ENCODE results near the gene S100A5.
"Not testable (repeated sequence)": the region's sequence is repeated elsewhere in the genome, so short reads cannot be mapped to it uniquely, and the experiment has no call there.

Gene S100A5, protein sequence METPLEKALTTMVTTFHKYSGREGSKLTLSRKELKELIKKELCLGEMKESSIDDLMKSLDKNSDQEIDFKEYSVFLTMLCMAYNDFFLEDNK
- 0.14 to 0.58 (median 0.54) reads per million in 3 experiments for total RNA-seq

DNA sequence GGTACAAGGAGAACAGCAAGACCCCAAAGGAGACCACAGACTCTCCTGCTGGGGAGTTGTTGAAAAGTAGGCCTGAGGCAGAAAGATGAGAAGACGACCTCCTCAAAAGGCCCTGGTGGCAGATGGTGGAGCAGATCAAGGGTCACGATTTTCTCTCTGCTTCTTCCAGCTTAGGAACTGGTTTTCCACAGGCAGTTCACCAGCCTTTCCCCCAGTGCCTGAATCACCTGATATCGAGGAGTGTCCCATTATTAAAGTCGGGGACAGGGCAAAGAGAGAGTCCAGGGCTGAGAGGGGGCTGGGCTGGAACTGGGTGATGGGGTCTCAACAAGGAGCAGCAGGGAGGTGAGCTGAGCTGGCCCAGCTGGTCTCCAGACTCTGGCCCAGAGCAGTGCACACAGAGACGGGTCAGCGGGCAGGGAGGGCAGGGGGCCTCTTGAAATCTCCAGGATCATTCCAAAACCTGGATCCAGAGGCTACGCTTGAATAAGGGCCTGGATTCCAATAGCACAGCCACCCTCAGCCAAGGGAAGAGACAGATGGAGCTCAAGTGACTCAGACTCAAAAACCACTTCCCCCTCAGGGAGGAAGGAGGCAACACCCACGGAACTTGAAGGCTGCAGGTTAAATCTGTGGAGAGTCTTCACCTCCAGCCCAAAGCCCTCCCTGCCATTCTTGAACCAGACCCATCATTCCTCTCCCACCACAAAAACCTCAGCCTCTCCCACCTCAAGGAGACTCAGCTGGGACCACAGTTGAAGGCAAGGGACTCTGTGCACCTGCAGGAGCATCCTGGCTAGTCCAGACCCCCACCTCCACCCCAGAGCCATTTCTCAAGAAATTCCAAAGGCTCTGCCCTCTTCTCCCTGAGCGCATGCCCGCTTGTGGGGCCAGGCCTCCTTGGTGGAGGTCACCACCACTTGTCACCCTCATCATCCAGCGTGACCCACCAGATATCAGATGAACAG is at the start of gene S100A5:
TSS of gene S100A5 (minus strand) at position 541 of the 968 bp plus-strand sequence. CDS start 743 bp downstream, outside the sequence.
- peak; percentile 66 for DNase-seq

DNA sequence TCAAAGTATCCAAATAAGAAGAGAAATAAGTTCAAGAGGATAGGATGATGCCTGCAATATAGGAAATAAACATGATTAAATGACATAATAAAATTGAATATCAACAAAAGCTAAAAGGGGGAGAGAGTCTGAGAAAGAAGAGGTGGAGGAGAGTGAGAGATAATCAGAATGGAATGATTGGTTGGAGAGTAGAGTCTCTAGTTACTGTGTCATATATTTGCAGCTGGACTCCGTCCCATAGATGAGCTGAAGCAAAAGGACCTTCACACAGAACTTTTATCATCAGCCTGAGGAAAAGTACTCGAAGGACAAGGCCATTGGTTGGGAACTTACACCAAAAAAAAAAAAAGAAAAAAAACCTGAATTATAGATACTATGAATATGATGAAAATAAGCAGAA is 47.7 kb upstream of the S100A5 start:
- DNase-seq: no peak

DNA sequence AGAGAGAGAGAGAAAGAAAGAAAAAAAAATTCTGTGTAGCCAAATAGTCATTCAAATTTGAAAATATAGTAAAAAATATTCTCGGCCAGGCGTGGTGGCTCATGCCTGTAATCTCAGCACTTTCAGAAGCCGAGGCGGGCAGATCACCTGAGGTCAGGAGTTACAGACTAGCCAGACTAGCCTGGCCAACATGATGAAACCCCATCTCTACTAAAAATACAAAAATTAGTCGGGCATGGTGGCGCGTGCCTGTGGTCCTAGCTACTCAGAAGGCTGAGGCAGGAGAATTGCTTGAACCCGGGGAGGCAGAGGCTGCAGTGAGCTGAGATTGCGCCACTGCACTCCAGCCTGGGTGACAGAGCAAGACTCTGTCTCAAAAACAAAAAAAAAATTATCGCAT is 47.3 kb upstream of the S100A5 start:
- DNase-seq: not testable (repeated sequence)

DNA sequence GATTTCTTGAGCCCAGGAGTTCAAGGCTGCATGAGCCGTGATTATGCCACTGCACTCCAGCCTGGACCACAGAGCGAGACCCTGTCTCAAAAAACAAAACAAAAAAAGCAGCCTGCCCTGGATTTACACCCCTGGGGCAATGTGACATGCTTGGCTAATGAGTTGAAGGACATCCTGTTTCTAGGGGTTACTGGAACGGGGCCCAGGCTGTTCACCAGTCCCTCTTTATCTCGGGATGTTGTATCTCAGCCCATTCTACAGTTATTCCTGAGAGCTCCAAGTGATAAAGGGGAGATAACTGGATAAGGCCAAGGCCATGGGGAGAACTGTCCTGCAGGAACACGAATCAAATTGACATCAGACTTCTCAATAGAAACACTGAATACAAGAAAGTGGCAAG is 46.6 kb upstream of the S100A5 start:
- DNase-seq: no peak

DNA sequence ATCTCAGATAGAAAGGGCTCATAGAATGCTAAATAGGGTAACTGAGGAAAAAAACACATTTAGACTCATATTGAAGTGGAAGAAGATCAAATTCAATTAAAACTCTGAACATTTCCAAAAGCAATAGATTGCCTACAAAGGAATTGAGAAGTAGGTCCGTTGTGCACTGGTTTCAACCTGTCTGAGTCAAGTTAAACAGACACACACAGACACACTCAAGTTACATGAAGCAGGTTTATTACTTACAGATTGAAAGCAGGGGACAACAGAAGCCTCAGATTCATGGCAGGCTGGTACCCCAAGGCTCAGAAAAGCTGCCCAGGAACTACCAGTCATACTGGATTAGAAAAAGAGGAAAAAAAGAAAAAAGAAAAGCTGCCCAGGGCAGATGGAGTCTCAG is 45.6 kb upstream of the S100A5 start:
- DNase-seq: no peak

DNA sequence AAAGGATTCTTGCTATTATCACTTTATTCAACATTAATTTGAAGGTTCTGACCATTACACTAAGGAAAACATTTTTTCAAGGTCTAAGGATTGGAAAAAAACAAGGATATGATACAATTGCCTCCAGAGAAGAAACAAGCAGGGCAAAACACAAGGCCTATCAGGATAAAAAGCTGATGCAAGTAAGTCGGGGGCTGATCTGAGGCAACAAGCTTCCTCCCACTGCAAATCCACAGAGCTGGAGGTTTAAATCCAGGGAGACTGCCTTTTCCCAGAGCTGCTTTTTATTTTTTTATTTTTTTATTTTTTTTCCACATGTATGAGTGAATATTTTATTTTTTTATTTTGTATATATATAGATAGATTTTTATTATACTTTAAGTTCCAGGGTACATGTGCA is 44.3 kb upstream of the S100A5 start:
- DNase-seq: no peak

DNA sequence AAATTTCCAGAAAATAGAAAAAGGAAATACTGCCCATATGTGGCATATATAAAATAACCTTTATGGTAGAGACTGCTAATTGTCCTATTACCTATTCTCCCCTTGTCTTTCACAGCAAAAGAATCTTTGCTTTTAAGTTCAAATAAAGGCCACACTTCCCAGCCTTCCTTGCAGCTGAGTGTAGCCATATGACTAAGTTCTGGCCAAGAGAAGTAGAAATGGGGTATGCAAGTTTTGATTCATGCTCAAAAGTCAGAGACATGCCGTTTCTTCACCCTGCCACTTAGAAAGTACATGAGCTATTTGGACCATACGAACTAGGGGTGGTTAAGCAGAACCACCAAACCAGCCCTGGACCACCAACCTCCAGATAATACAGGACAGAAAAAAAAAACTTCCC is 43.2 kb upstream of the S100A5 start:
- no peak for DNase-seq

DNA sequence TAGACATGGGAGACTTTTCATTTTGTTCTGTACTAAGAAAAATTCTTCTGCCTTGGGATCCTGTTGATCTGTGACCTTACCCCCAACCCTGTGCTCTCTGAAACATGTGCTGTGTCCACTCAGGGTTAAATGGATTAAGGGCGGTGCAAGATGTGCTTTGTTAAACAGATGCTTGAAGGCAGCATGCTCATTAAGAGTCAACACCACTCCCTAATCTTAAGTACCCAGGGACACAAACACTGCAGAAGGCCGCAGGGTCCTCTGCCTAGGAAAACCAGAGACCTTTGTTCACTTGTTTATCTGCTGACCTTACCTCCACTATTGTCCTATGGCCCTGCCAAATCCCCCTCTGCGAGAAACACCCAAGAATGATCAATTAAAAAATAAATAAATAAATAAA is 42.8 kb upstream of the S100A5 start:
- DNase-seq: not testable (repeated sequence)

DNA sequence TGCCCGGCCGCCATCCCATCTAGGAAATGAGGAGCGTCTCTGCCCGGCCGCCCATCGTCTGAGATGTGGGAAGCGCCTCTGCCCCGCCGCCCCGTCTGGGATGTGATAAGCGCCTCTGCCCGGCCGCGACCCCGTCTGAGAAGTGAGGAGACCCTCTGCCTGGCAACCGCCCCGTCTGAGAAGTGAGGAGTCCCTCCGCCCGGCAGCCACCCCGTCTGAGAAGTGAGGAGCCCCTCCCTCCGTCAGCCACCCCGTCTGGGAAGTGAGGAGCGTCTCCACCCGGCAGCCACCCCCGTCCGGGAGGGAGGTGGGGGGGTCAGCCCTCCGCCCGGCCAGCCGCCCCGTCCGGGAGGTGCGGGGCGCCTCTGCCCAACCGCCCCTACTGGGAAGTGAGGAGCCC is 42.1 kb upstream of the S100A5 start:
- not testable (repeated sequence) for DNase-seq

DNA sequence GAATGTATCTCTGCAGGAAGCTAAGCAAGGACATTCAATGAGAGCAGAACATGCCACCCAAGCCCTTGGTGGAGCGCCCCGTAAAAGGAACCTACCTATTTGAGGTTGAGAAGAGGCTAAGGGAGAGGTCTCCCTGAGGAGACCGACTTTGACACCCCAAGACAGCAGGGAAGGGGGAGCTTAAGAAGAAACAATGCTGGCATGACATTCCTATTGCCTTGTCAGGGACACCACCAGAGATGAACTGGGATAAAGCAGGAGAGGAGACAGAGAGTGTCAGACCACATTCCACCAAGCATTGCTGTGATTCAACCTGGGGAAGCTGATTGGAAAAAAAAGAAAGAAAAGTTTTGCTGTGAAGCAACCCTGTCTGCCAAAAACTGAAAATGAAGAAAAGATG is 38.2 kb upstream of the S100A5 start:
- no peak for DNase-seq

DNA sequence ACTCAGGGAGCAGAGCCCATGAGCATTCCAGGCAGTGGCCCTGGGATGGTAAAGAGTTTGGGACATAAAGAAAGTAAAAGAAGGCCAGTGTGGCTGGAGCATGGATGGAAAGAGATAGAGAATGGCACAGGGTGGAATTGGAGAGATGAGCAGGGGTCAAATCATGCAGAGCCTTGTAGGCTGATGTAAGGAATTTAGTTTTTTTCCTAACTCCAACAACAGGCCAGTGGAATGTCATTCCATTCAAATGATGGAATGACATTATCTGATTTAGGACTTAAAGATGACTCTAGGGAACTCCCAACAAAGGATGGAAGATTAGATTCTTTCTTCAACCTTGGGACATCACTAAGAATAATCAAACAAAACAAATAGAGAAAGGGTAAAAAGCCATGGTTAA is 37.8 kb upstream of the S100A5 start:
- DNase-seq: no peak

DNA sequence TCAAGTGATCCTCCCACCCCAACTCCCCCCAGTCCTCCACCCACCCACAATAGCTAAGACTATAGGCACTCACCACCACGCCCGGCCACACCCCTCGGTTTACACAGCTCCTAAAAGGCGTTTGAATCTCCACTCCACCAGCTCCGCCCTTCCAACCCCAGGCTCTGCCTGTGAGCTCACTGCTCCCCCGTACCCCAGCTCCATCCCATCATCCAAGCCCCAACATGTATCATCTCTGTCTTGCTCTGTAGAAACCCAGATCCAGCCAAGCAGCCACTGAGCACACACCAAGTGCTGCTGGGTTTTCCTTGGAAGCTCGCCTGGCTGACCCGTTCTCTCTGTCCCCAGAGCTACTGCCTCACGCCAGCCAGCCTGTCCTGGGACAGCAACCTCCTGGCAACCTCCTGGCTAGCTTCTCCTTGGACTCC is 36.9 kb upstream of the S100A5 start:
- DNase-seq: no peak

DNA sequence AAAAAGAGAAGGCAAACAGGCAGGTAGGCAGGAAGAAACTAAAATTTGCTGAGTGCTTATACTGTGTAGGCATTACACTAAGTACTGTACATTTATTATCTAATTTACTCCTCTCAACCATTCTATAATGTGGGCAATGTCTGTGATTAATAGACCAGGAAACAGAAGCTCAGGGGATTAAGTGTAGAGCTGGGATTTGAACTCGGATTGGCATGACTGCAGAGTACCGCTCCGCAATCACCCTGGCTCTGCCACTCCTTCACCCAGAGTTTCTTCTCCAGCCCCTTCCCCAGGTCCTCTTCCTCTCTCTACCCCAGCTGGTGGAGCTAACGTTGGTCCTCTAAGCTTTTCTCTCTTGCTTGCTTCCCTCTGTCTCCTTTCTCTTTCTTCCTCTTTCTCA is 36.4 kb upstream of the S100A5 start:
- DNase-seq: no peak

DNA sequence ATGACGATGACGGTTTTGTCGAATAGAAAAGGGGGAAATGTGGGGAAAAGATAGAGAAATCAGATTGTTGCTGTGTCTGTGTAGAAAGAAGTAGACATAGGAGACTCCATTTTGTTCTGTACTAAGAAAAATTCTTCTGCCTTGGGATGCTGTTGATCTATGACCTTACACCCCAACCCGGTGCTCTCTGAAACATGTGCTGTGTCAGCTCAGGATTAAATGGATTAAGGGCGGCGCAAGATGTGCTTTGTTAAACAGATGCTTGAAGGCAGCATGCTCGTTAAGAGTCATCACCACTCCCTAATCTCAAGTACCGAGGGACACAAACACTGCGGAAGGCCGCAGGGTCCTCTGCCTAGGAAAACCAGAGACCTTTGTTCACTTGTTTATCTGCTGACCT is 34.8 kb upstream of the S100A5 start:
- not testable (repeated sequence) for DNase-seq

DNA sequence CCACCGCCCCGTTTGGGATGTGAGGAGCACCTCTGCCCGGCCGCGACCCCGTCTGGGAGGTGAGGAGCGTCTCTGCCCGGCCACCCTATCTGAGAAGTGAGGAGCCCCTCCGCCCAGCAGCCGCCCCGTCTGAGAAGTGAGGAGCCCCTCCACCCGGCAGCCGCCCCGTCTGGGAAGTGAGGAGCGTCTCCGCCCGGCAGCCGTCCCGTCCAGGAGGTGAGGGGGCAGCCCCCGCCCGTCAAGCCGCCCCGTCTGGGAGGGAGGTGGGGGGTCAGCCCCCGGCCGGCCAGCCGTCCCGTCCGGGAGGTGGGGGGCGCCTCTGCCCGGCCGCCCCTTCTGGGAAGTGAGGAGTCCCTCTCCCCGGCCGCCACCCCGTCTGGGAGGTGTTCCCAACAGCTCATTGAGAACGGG is 34.4 kb upstream of the S100A5 start:
- not testable (repeated sequence) for DNase-seq

DNA sequence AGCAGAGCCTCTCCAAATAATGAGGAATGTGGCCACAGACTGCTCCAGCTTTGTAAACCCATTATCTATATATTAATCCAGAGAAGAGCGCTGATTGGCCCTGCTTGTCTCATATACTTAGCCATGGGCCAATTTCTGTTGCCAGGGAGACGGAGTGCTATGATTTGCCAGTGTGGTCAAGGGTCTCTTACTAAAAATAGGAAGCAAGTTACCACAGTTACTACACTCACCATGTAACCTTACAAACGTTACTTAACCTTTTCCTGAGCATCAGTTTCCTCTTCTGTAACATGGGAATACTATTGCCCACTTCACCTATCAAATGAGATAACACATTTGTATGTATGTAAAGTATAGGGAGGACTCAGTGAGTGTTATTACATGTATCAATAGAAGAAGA is 32.6 kb upstream of the S100A5 start:
- no peak for DNase-seq

DNA sequence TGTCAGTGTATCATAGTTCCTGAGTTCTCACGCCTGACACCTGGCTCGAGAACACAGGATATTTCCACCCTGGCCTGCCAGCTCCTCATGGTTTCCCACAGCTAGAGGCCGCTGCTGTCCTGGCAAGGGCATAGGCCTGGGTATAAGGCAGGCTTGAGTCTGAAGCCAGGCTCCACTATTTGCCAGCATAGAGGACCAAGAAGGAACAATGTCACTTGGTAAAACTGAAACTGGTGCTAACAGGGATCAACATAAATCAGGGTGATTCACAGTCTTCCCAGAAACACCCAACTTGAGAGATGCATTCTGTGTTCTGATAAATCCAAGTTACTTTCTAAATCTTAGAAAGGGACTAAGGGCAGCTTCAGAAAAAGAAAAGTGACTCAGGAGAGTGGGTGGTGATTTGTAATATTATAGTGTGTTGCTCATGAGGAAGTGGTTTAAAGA is 31.9 kb upstream of the S100A5 start:
- DNase-seq: peak; percentile 30

DNA sequence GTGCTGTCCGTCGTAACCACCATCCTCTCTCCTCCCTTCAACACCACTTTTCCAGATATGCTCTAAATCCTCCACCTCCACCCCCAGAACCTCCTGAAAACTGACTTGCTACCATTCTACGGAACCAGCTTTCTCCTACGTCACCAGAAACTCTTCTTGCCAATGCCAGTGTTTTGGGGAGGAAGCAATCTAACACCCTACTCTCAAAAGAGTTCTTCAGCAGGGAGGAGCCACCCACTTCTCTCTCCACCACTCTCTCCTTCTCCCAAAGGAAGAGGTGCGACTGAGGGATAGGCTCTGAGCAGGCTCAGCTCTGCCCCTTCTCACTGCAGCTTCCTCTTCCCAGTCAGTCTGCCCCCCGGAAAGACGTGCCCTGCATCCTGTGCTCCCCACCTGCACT is 31.0 kb upstream of the S100A5 start:
- no peak for DNase-seq

DNA sequence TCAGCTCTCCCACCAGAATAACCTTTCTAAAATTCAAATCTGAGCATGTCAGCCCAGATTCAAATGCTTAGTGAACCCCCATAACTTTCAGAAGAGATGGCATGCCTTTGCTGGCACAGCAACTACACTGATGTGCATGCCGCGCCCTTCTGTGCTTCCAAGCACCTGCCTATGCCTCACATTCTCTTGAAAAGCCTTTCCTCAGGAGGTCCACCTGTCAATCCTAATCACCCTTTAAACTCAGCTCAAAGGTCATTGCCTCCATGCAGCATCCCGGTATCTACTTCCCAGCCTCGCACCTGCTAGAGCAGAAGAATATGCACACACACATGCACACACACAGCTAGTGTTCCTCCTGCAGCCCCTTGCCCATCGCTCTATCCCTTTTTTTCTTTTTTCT is 30.1 kb upstream of the S100A5 start:
- DNase-seq: no peak

DNA sequence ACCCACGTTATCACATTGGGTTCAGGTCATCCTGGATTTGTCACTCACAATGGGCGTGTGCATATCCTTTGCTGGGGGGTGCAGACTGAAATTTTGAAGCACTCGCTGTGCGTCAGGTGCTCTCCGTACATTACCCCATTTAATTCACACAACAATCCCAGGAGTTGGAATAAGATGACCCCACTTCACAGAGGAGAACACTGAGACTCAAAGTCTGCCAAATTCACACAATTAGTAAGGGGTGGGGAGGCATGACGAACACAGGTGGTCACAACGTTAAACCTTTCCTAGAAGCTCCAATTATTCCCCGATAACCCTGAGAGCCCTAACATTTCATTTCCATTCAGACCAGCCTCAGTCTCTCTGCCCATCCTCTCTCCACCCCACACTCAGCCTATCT is 28.7 kb upstream of the S100A5 start:
- DNase-seq: no peak

DNA sequence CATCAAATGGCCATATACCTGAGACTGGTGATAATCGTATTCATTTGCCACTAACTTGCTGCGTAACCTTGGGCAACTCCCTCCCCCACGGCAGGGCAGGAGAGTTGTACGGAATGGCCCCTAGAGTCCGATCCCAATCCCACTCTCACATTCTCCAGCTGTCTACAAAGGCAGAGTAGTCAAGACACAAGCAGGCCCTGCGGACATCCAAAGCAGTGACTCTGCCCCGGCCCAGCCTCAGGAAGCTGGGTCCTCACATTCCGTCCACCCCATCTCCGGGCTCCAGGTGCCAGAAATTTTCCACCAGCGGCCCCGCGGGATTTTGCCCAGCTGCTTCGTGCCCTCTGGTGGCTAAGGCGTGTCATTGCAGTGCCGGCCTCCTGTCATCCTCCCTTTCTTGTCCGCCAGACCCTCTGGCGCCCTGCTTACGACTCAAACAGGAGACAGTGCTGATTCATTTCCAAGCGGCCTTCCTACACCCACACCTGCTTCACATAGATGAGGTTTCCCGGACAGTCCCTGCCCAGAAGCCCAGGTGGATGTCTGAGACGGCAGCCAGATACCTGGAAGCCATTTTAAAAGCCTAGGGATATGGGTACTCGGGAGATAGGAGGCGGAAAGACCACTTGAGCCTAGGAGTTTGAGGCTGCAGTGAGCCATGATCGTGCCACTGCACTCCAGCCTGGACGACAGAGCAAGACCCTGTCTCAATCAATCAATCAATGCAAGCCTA is 27.8 kb upstream of the S100A5 start:
- peak; percentile 70 for DNase-seq

DNA sequence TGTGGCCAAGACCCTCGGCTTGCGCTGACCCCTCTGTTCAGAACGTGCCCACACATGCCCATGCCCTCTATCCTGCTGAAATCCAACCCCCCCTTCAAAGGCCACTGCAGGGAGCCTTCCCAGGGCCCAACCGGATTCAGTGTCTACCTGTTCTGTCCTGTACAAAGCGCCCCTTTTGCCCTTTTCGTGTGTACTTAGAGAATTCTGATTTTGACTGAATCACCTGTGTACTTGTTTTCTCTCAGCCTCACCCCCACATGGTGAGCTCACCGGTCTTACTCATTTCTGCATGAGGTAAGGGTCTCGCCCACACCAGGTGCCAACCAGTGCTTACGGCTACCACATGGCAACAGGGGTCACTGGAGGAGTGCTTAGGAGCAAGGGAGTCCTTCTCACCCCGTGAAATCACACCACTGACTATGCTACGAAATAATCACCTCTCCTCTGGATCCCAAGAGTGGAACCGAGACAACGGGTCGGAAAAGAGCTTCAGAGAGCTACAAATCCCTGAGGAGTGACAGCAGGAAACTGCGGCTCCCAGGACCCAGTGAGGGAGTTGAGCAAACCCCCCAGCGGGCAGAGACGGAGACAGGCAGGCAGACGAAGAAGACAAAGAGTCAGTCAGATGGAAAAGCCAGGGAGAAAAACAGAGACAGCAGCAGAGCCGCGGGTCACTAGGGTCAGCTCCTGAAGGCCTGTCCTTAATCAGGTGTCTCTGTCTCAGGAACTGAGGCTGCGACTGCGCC is 27.1 kb upstream of the S100A5 start:
- DNase-seq: no peak
